K562 (cell line): ENCODE measurements around the gene RBM34. TPM values are rescaled to one million over a fixed set of nuclear protein-coding genes. Genes with fewer than 3 reads are reported as not detected.
A peak's percentile ranks its signal among the peaks of the same experiment; 100 is the strongest.

ENCODE experiments used
- ATAC-seq: fragments of 200-7000 bp; cut with Tn5 transposase; 3 replicates; pipeline ENCODE4 v1.9.1; 2020; ENCODE audit warnings: moderate library complexity
- BruUV-seq: library from RNA; stranded (reverse); fragments of 400-500 nt; replicated peaks from 2 replicates; lab custom pipeline; 2021; lab: Mats Ljungman, UMichigan
- CTCF ChIA-PET: fragments of 300-600 bp; formaldehyde crosslinking; extraction: SDS; loops from one replicate; lab custom pipeline; 2021; ENCODE audit warnings: low intra/inter-chr PET ratio; lab: Yijun Ruan, JAX
- POLR2A ChIA-PET: fragments of 300-600, 350-650 bp; sonication (Branson Sonifier 250); formaldehyde crosslinking; extraction: SDS; loops from one replicate; lab custom pipeline; 2021; ENCODE audit warnings: antibody characterized with exemption, inconsistent platforms; lab: Yijun Ruan, JAX
- DNase-seq, 4 experiments: peaks; one replicate each; pipeline versions ENCODE4 v3.0.0 to v3.0.0-alpha.2; 2011 to 2018; ENCODE audit warnings: low spot score in 3 of 4, mixed read lengths in 3 of 4; ENCODE audit errors: extremely low read depth in 1 of 4
- FAIRE-seq: peaks from 2 replicates; lab custom pipeline; 2011; peaks lifted over from hg19 to GRCh38; lab: Jason Lieb, UNC
- H2AFZ ChIP-seq: 2 replicates; pipeline ENCODE4 v1.6.0; 2011; ENCODE audit warnings: low read depth, low read length, control low read depth, inconsistent platforms
- H3K27ac ChIP-seq: fragments of 200-600 bp; 3 replicates; pipeline ENCODE4 v1.8.0; 2011; ENCODE audit warnings: low read depth, mild to moderate bottlenecking, control low read depth, inconsistent platforms, low read length, moderate library complexity, mixed read lengths; ENCODE audit errors: extremely low read depth
- H3K27me3 ChIP-seq, 2 experiments: fragments of 300-600 bp in 1 of 2; 2 replicates in 1 of 2; 3 replicates in 1 of 2; pipeline versions ENCODE4 v1.6.0 to v1.8.0; 2011; ENCODE audit warnings: inconsistent platforms in 2 of 2, low read length in 2 of 2, mild to moderate bottlenecking in 1 of 2, mixed read lengths in 1 of 2, moderate library complexity in 1 of 2; ENCODE audit not compliant: control insufficient read depth in 2 of 2, insufficient read depth in 2 of 2
- H3K36me3 ChIP-seq: fragments of 300-600 bp; 3 replicates; pipeline ENCODE4 v1.8.0; 2011; ENCODE audit warnings: mild to moderate bottlenecking, low read length, inconsistent platforms; ENCODE audit not compliant: control insufficient read depth, insufficient read depth
- H3K4me1 ChIP-seq, 2 experiments: fragments of 200-600 bp in 1 of 2; replicated peaks in 1 of 2; 2 replicates in 1 of 2; 3 replicates in 1 of 2; pipeline versions ENCODE4 v1.5.1 to v1.8.0; 2011; ENCODE audit warnings: inconsistent platforms in 2 of 2, low read length in 2 of 2, mild to moderate bottlenecking in 1 of 2, mixed read lengths in 1 of 2, moderate library complexity in 1 of 2; ENCODE audit not compliant: control insufficient read depth in 2 of 2, insufficient read depth in 2 of 2
- H3K4me2 ChIP-seq: 2 replicates; pipeline ENCODE4 v1.6.1; 2011; ENCODE audit warnings: low read length, control low read depth, inconsistent platforms, mixed read lengths; ENCODE audit not compliant: insufficient read depth
- H3K4me3 ChIP-seq: fragments of 200-600 bp; sonication (generic), shearing (Covaris generic); 2 replicates; pipeline ENCODE4 v1.5.1; 2016; ENCODE audit warnings: control low read depth, inconsistent platforms
- H3K79me2 ChIP-seq: fragments of 200-600 bp; 3 replicates; pipeline ENCODE4 v1.8.0; 2011; ENCODE audit warnings: low read length, inconsistent platforms; ENCODE audit not compliant: control insufficient read depth, insufficient read depth
- H3K9ac ChIP-seq, 2 experiments: 2 replicates each; pipeline versions ENCODE4 v1.6.0 to v1.6.1; 2011; ENCODE audit warnings: low read depth in 2 of 2, low read length in 2 of 2, control low read depth in 1 of 2, inconsistent platforms in 1 of 2, mild to moderate bottlenecking in 1 of 2, mixed read lengths in 1 of 2; ENCODE audit not compliant: insufficient read depth in 1 of 2
- H3K9me1 ChIP-seq: one replicate; pipeline ENCODE4 v1.6.0; 2011; ENCODE audit warnings: inconsistent platforms, mild to moderate bottlenecking, low read length, moderate library complexity; ENCODE audit not compliant: control insufficient read depth, insufficient read depth
- H3K9me3 ChIP-seq: replicated peaks from 2 replicates; pipeline ENCODE4 v1.5.1; 2011; ENCODE audit warnings: low read depth, low read length, inconsistent platforms; ENCODE audit not compliant: control insufficient read depth, insufficient read depth
- H4K20me1 ChIP-seq: replicated peaks from 2 replicates; pipeline ENCODE4 v1.6.1; 2011; ENCODE audit warnings: low read length, inconsistent platforms, mixed read lengths; ENCODE audit not compliant: control insufficient read depth, insufficient read depth
- DACH1 ChIP-seq: fragments of 450-650 bp; IDR thresholded peaks from 2 replicates; pipeline ENCODE4 v1.6.1; 2018; ENCODE audit not compliant: partially characterized antibody
- HMG20B ChIP-seq: fragments of 250-450 bp; sonication (Bioruptor Pico); IDR thresholded peaks from 2 replicates; pipeline ENCODE4 v1.5.0; 2021; ENCODE audit warnings: mild to moderate bottlenecking
- NFE2 ChIP-seq: IDR thresholded peaks from 2 replicates; pipeline ENCODE4 v1.6.1; 2014; ENCODE audit warnings: antibody characterized with exemption, low read depth
- RCOR1 ChIP-seq, 2 experiments: IDR thresholded peaks; 2 replicates each; pipeline ENCODE4 v1.6.1; 2012; ENCODE audit warnings: low read depth in 2 of 2, low read length in 2 of 2, borderline replicate concordance in 1 of 2, improper control_type of control experiment in 1 of 2
- RFX1 ChIP-seq: fragments of 450-650 bp; IDR thresholded peaks from 2 replicates; pipeline ENCODE4 v1.6.1; 2016; ENCODE audit warnings: mild to moderate bottlenecking, moderate library complexity
- TEAD2 ChIP-seq: fragments of 450-650 bp; IDR thresholded peaks from 2 replicates; pipeline ENCODE4 v1.6.1; 2016; ENCODE audit warnings: missing genetic modification characterization, control low read depth, missing compliant biosample characterization
- TFAP4 ChIP-seq: sonication (generic); formaldehyde crosslinking; IDR thresholded peaks from 2 replicates; pipeline ENCODE4 v1.8.0; 2022; ENCODE audit warnings: missing genetic modification reagents, mild to moderate bottlenecking, moderate library complexity, borderline replicate concordance
- XRCC3 ChIP-seq: fragments of 450-650 bp; IDR thresholded peaks from 2 replicates; pipeline ENCODE4 v1.6.1; 2017; ENCODE audit warnings: mild to moderate bottlenecking, moderate library complexity
- ZBTB12 ChIP-seq: fragments of 250-450 bp; sonication (Bioruptor Pico); IDR thresholded peaks from 2 replicates; pipeline ENCODE4 v1.4.0; 2020
- ZBTB33 ChIP-seq: sonication (generic); formaldehyde crosslinking; IDR thresholded peaks from 2 replicates; pipeline ENCODE4 v1.8.1; 2023; ENCODE audit warnings: mild to moderate bottlenecking, missing genetic modification reagents
- ZNF277 ChIP-seq: fragments of 250-450 bp; sonication (Bioruptor Pico); IDR thresholded peaks from 2 replicates; pipeline ENCODE4 v1.8.0; 2022; ENCODE audit warnings: inconsistent platforms, mild to moderate bottlenecking, moderate library complexity, borderline replicate concordance
- WGBS: fragments of 100-300 bp; shearing (Covaris generic); methylation state at CpG from one replicate; pipeline ENCODE4 v1.1.6; 2016; ENCODE audit warnings: low coverage, mixed read lengths; ENCODE audit not compliant: insufficient coverage; ENCODE audit errors: missing lambda C conversion rate; 5-methylcytosine and 5-hydroxymethylcytosine counted together
- in situ Hi-C: fragments of 300-500 bp; cut with MboI; formaldehyde crosslinking; loops from 4 replicates; pipeline ENCODE4 v1.15.0; 2018; ENCODE audit warnings: inconsistent platforms, mixed read lengths
- intact Hi-C: fragments of 100-400 bp; cut with micrococcal nuclease; formaldehyde crosslinking; loops from 2 replicates; pipeline ENCODE4 v1.14.2; 2022
- polyA plus RNA-seq, 8 experiments: library from polyadenylated mRNA; depleted of rRNA in 4 of 8; stranded (reverse) in 5 of 8; unstranded in 3 of 8; fragments of >200 nt; fragmentation: Nextera tagmentation in 2 of 8; fragmentation: Illumina TruSeq in 1 of 8; extraction: Ambion mirVana in 2 of 8; extraction: Trizol in 1 of 8; gene quantifications; 2 replicates each; pipeline versions ENCODE4 v1.2.1 to v1.2.3, GENCODE V29; 2011 to 2014; ENCODE audit warnings: inconsistent platforms in 1 of 8, missing spikeins in 1 of 8
- total RNA-seq, 7 experiments: library from RNA; depleted of rRNA in 6 of 7; stranded (reverse); fragments of >200 nt in 6 of 7; fragmentation: Illumina TruSeq in 2 of 7; extraction: Trizol in 2 of 7; gene quantifications; 2 replicates each; pipeline versions ENCODE4 v1.2.1 to v1.2.3, GENCODE V29; 2011 to 2021; ENCODE audit warnings: low replicate concordance in 1 of 7

The RBM34 gene
- total and polyA plus RNA-seq, 9 of the 15 experiments (the other 6 are each of a cell fraction or from before 2014, with no cell fraction given): 64.0 to 178 (median 124) TPM

- H3K27ac ChIP-seq: no peak overlapping the region
Measured at GRCh38 chr1:235100194-235100772, 60.8 kb downstream of the RBM34 start.

More at GRCh38 chr1:235100194-235100772, 60.8 kb downstream of the RBM34 start:
- POLR2A ChIA-PET: interaction anchor here (0.8 to 1.1 kb wide), 2 partner anchors 22 to 605 kb away, joined by 3 read pairs; no protein-coding TSS in a partner anchor
- no peak for ATAC-seq
- Histone ChIP-seq H4K20me1 (no peaks in the 10 kb centered on the region; the same call in 1 of the 2 replicates), H3K4me1 (peaks cover 8 to 12% of the 10 kb centered on the region in 2 experiments; a peak in 4 of 5 replicates), H3K4me3 (no peak overlapping the region), H3K27me3 (no peaks in the 10 kb centered on the region), H2AFZ (no peak overlapping the region), H3K9ac (no peak overlapping the region), H3K4me2 (no peak overlapping the region), H3K9me1 (no peaks in the 10 kb centered on the region), H3K36me3 (no peaks in the 10 kb centered on the region), H3K9me3 (no peaks in the 10 kb centered on the region), H3K79me2 (no peaks in the 10 kb centered on the region)
- FAIRE-seq: no peak
- no peak for DNase-seq
- CTCF ChIA-PET: no interaction called here
- BruUV-seq: no TSS peak
- WGBS: 58% methylated on average over 13 of the region's 13 CpGs
- no peak for TF ChIP-seq ZBTB12 (CRISPR knock-in tag)
- TF ChIP-seq HMG20B: no peak
- TF ChIP-seq TEAD2: no peak
- TF ChIP-seq NFE2: peak; percentile 55; the same call in 1 of the 2 replicates
- peak; percentile 67 for TF ChIP-seq DACH1
- peak; percentile 43; the same call in 1 of the 2 replicates for TF ChIP-seq TFAP4 (CRISPR knock-in tag)
- peak; percentile 61; the same call in 1 of the 2 replicates for TF ChIP-seq ZBTB33 (CRISPR knock-in tag)
- no peak for TF ChIP-seq ZNF277 (CRISPR knock-in tag)
- TF ChIP-seq XRCC3: no peak
- TF ChIP-seq RFX1: peak; percentile 62; the same call in 1 of the 2 replicates
- TF ChIP-seq RCOR1 (IDR thresholded peaks at IDR 0.05; ENCODE audit: borderline replicate concordance in 1 of 2, low read depth in 2 of 2, low read length in 2 of 2): no peak
- in situ Hi-C loops (no loop called here), intact Hi-C loops (no loop called here)
